ENCODE results near the gene GSG1L2. TPM values are rescaled to one million over a fixed set of nuclear protein-coding genes. Genes with fewer than 3 reads are reported as not detected.

Gene GSG1L2
- total RNA-seq (not detected), total RNA-seq (0 to 0.07 (median 0) reads per million in 172 experiments)
- polyA plus RNA-seq (2013, experiment 1 of 2) = not detected
- not detected for polyA plus RNA-seq (2013, experiment 2 of 2)

DNA sequence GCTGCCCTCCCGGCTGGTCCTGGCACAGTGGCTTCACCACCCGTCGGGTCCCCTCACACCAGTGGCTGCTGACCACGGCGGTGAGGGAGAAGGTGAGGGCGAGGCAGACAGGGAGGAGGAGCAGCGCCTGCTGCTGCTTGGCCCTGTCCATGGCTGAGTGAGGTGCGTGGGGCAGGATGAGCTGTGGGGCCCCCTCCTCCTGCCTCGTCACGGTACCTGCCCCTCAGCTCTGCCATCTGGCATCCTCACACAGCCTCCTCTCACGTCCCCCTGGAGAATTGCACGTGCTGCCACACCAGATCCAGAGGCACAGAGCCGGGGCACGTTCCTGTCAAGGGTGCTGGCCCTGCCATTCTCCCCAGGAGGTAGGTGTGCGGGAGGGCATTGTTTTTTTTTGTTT, at the start of gene GSG1L2:
Gene GSG1L2, minus strand, starts transcription at position 159 of the 400 bp plus-strand sequence. Its CDS starts 8 bp downstream, at position 151.
- no peak within 1 kb of the TSS for H3K27ac ChIP-seq (ENCODE audit: low read depth in 1 of 2, low read length in 2 of 2)
- CTCF ChIA-PET = no interaction called here
- no peak within 1 kb of the TSS for H3K4me3 ChIP-seq (ENCODE audit: low read length)
- Mint-ChIP-seq H3K4me1 (ENCODE audit: low read depth) (no peaks in the 10 kb centered on the region), H3K4me3 (no peak within 1 kb of the TSS), H3K9me3 (no peaks in the 10 kb centered on the region), H3K27ac (no peak within 1 kb of the TSS), H3K36me3 (ENCODE audit: low read depth) (no peaks in the 10 kb centered on the region), H3K27me3 (no peaks in the 10 kb centered on the region)
- POLR2A ChIA-PET = no interaction called here
- H3K9me3 ChIP-seq (ENCODE audit: control insufficient read depth in 1 of 2, insufficient read depth in 1 of 2, low read length in 2 of 2) = peaks cover 0 to 10% of the 10 kb centered on the region in 2 experiments
- intact Hi-C loops (cut with DNase I, micrococcal nuclease) = no loop called here
- TF ChIP-seq, protein P1, sequence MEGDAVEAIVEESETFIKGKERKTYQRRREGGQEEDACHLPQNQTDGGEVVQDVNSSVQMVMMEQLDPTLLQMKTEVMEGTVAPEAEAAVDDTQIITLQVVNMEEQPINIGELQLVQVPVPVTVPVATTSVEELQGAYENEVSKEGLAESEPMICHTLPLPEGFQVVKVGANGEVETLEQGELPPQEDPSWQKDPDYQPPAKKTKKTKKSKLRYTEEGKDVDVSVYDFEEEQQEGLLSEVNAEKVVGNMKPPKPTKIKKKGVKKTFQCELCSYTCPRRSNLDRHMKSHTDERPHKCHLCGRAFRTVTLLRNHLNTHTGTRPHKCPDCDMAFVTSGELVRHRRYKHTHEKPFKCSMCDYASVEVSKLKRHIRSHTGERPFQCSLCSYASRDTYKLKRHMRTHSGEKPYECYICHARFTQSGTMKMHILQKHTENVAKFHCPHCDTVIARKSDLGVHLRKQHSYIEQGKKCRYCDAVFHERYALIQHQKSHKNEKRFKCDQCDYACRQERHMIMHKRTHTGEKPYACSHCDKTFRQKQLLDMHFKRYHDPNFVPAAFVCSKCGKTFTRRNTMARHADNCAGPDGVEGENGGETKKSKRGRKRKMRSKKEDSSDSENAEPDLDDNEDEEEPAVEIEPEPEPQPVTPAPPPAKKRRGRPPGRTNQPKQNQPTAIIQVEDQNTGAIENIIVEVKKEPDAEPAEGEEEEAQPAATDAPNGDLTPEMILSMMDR (IDR thresholded peaks at IDR 0.05) = no peak
- no peak for ATAC-seq (ENCODE audit: poor library complexity)
- H3K27me3 ChIP-seq (ENCODE audit: control insufficient read depth in 1 of 2, insufficient read depth in 2 of 2, low read length in 2 of 2) = no peaks in the 10 kb centered on the region
- no peaks in the 10 kb centered on the region for H3K4me1 ChIP-seq (ENCODE audit: insufficient read depth, low read length)
- no peaks in the 10 kb centered on the region for H3K36me3 ChIP-seq (ENCODE audit: insufficient read depth, low read length)
- DNase-seq = no peak

- no peaks in the 10 kb centered on the region for H3K27me3 ChIP-seq (ENCODE audit: control insufficient read depth in 1 of 2, insufficient read depth in 2 of 2, low read length in 2 of 2)
- no peaks in the 10 kb centered on the region for H3K4me1 Mint-ChIP-seq (ENCODE audit: low read depth)
- no peak overlapping the region for H3K27ac Mint-ChIP-seq
- H3K4me3 ChIP-seq (ENCODE audit: low read length) = no peak overlapping the region
- no peaks in the 10 kb centered on the region for H3K36me3 Mint-ChIP-seq (ENCODE audit: low read depth)
- H3K27ac ChIP-seq (ENCODE audit: low read depth in 1 of 2, low read length in 2 of 2) = no peak overlapping the region
- no peaks in the 10 kb centered on the region for H3K36me3 ChIP-seq (ENCODE audit: insufficient read depth, low read length)
- H3K4me1 ChIP-seq (ENCODE audit: insufficient read depth, low read length) = no peaks in the 10 kb centered on the region
- peaks cover 18% of the 10 kb centered on the region for H3K27me3 Mint-ChIP-seq
- ChIA-PET POLR2A (no interaction called here), CTCF (no interaction called here)
- no peak overlapping the region for H3K4me3 Mint-ChIP-seq
- no peaks in the 10 kb centered on the region for H3K9me3 Mint-ChIP-seq
- no peak for DNase-seq
- intact Hi-C loops (cut with DNase I, micrococcal nuclease) = no loop called here
- ATAC-seq (ENCODE audit: poor library complexity) = no peak
- TF ChIP-seq, protein P1 (IDR thresholded peaks at IDR 0.05) = no peak
- peaks cover 0 to 7% of the 10 kb centered on the region in 2 experiments for H3K9me3 ChIP-seq (ENCODE audit: control insufficient read depth in 1 of 2, insufficient read depth in 1 of 2, low read length in 2 of 2)
Measured at GRCh38 chr17:9868552-9868951, 46.7 kb upstream of the GSG1L2 start.

GRCh38 chr17:9865586-9865985, 43.7 kb upstream of the GSG1L2 start:
- H3K4me3 Mint-ChIP-seq = no peak overlapping the region
- peaks cover 0 to 6% of the 10 kb centered on the region in 2 experiments for H3K9me3 ChIP-seq (ENCODE audit: control insufficient read depth in 1 of 2, insufficient read depth in 1 of 2, low read length in 2 of 2)
- H3K4me3 ChIP-seq (ENCODE audit: low read length) = no peak overlapping the region
- no peaks in the 10 kb centered on the region for H3K36me3 ChIP-seq (ENCODE audit: insufficient read depth, low read length)
- no peaks in the 10 kb centered on the region for H3K36me3 Mint-ChIP-seq (ENCODE audit: low read depth)
- intact Hi-C loops (cut with DNase I, micrococcal nuclease) = no loop called here
- H3K9me3 Mint-ChIP-seq = no peaks in the 10 kb centered on the region
- H3K27ac Mint-ChIP-seq = no peak overlapping the region
- H3K27me3 Mint-ChIP-seq = peaks cover 2% of the 10 kb centered on the region
- no peaks in the 10 kb centered on the region for H3K4me1 Mint-ChIP-seq (ENCODE audit: low read depth)
- H3K27ac ChIP-seq (ENCODE audit: low read depth in 1 of 2, low read length in 2 of 2) = no peak overlapping the region
- ChIA-PET POLR2A (no interaction called here), CTCF (no interaction called here)
- peaks cover 0 to 2% of the 10 kb centered on the region in 2 experiments for H3K27me3 ChIP-seq (ENCODE audit: control insufficient read depth in 1 of 2, insufficient read depth in 2 of 2, low read length in 2 of 2)
- DNase-seq = no peak
- TF ChIP-seq, protein P1 (IDR thresholded peaks at IDR 0.05) = no peak
- no peak for ATAC-seq (ENCODE audit: poor library complexity)
- no peaks in the 10 kb centered on the region for H3K4me1 ChIP-seq (ENCODE audit: insufficient read depth, low read length)

Data from CD4-positive, alpha-beta T cell (primary cell).